Measurements from ENCODE around the gene OR8B12. TPM values are rescaled to one million over a fixed set of nuclear protein-coding genes. Genes with fewer than 3 reads are reported as not detected.

The OR8B12 gene
- total and polyA plus RNA-seq, 2 of the 4 experiments (the other 2 are of a cell fraction), result not detected

DNA sequence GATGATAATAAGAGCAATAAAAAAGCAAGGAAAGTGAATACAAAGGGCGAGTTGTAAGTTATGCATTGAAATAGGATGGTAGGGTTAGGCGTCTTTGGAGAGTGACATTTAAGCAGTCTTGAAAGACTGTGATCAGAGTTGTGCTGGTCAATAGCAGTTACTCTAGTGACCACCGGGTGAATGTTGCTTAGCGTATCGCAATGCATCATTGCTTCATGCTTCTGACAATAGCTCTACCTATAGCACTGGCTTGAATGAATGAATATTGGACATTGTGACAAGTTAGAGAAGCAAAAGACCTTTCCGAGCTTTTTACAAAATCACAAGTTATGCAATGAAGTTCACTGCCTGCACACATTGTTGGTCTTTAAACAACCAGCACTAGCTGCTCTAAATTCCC, 7.7 kb upstream of the OR8B12 start:
- no peak for DNase-seq
- H3K4me1 ChIP-seq (ENCODE audit: control insufficient read depth, insufficient read depth, low read length), result no peaks in the 10 kb centered on the region
- no peaks in the 10 kb centered on the region for H3K9me1 ChIP-seq (ENCODE audit: insufficient read depth, low read length)
- no peak overlapping the region for H2BK120ac ChIP-seq (ENCODE audit: low read depth, low read length)
- no peak overlapping the region for H3K4me3 ChIP-seq (ENCODE audit: insufficient read depth, low read depth, low read length)
- in situ Hi-C loops (cut with MboI; ENCODE audit: low sequenced_read_pairs) (no loop called here), intact Hi-C loops (cut with micrococcal nuclease) (no loop called here), dilution Hi-C loops (cut with HindIII; ENCODE audit: low sequenced_read_pairs, unreplicated experiment) (no loop called here)
- no peak overlapping the region for H2BK15ac ChIP-seq (ENCODE audit: low read depth, low read length)
- no CpG with 5 or more reads among the region's 6 CpGs for WGBS, 2 experiments (ENCODE audit: extremely low coverage in 2 of 2, insufficient read length in 1 of 2)
- TF ChIP-seq MAFK (IDR thresholded peaks at IDR 0.05; ENCODE audit: low read depth, low read length) (no peak), NFE2L2 (IDR thresholded peaks at IDR 0.05; ENCODE audit: low read depth, low read length) (no peak), POLR2A (IDR thresholded peaks at IDR 0.05; ENCODE audit: low read depth, low read length) (no peak), RCOR1 (IDR thresholded peaks at IDR 0.05; ENCODE audit: insufficient replicate concordance, low read length) (no peak)
- TF ChIP-seq, protein P1, sequence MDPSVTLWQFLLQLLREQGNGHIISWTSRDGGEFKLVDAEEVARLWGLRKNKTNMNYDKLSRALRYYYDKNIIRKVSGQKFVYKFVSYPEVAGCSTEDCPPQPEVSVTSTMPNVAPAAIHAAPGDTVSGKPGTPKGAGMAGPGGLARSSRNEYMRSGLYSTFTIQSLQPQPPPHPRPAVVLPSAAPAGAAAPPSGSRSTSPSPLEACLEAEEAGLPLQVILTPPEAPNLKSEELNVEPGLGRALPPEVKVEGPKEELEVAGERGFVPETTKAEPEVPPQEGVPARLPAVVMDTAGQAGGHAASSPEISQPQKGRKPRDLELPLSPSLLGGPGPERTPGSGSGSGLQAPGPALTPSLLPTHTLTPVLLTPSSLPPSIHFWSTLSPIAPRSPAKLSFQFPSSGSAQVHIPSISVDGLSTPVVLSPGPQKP (IDR thresholded peaks at IDR 0.05; ENCODE audit: borderline replicate concordance, low read depth, low read length), result no peak
- H3K4me2 ChIP-seq (ENCODE audit: low read depth, low read length), result no peak overlapping the region
- H4K8ac ChIP-seq (ENCODE audit: low read depth in 2 of 2, low read length in 2 of 2), result no peak overlapping the region
- H3K9ac ChIP-seq (ENCODE audit: low read depth, low read length), result no peak overlapping the region
- H4K91ac ChIP-seq (ENCODE audit: insufficient read depth, low read depth, low read length), result no peak overlapping the region
- no peaks in the 10 kb centered on the region for H3K9me3 ChIP-seq (ENCODE audit: control insufficient read depth, insufficient read depth, low read length)
- H3K56ac ChIP-seq (ENCODE audit: extremely low read depth, insufficient read depth, low read length), result no peak overlapping the region
- no peak overlapping the region for H3K14ac ChIP-seq (replicated peaks; ENCODE audit: low read depth, low read length)
- no peaks in the 10 kb centered on the region for H4K20me1 ChIP-seq (ENCODE audit: insufficient read depth, low read length)
- no peaks in the 10 kb centered on the region for H3K27me3 ChIP-seq (ENCODE audit: control insufficient read depth, insufficient read depth, low read length)
- no peak overlapping the region for H3K4ac ChIP-seq (ENCODE audit: low read depth, low read length)
- no peak overlapping the region for H2BK5ac ChIP-seq (ENCODE audit: low read depth, low read length, poor library complexity, severe bottlenecking)
- no peak overlapping the region for H2AK9ac ChIP-seq (replicated peaks; ENCODE audit: low read depth, low read length, poor library complexity)
- no peak overlapping the region for H2BK20ac ChIP-seq (ENCODE audit: low read depth, low read length)
- no peak for ATAC-seq (ENCODE audit: low read depth)
- ChIA-PET CTCF (interaction anchor here (0.5 kb wide), 1 partner anchor 1444 kb away, joined by 3 read pairs; no protein-coding TSS in a partner anchor), POLR2A (ENCODE audit: unreplicated experiment) (no interaction called here)
- no peaks in the 10 kb centered on the region for H3K36me3 ChIP-seq (ENCODE audit: control insufficient read depth, insufficient read depth, low read length)
- no peaks in the 10 kb centered on the region for H3K79me1 ChIP-seq (ENCODE audit: low read depth in 1 of 2, low read length in 2 of 2)
- H3K27ac ChIP-seq (ENCODE audit: insufficient read depth, low read length), result no peak overlapping the region
- H2AFZ ChIP-seq (replicated peaks; ENCODE audit: low read length, poor library complexity), result no peak overlapping the region
- no TSS peak for BruUV-seq (replicated peaks)
- no peak overlapping the region for H2AK5ac ChIP-seq (ENCODE audit: low read depth, low read length)
- H3K18ac ChIP-seq (ENCODE audit: low read depth, low read length), result no peak overlapping the region
- H4K5ac ChIP-seq (ENCODE audit: low read depth, low read length), result no peak overlapping the region
- H3K23ac ChIP-seq (ENCODE audit: low read depth, low read length), result no peak overlapping the region
